ENCODE results near the gene FNDC5. TPM values are rescaled to one million over a fixed set of nuclear protein-coding genes. Genes with fewer than 3 reads are reported as not detected.

FNDC5 gene
- total and polyA plus RNA-seq, 9 of the 15 experiments (the other 6 are each of a cell fraction or from before 2014, with no cell fraction given), result 0.06 to 2.1 (median 0.22) TPM

- no peak for TF ChIP-seq NR0B1 (IDR thresholded peaks at IDR 0.05; ENCODE audit: partially characterized antibody)
- peak; percentile 60; the same call in 1 of the 2 replicates for TF ChIP-seq ZNF449 (CRISPR knock-in tag; IDR thresholded peaks at IDR 0.05)
- peak in 1 of 2 experiments; percentile 98; a peak in 2 of 4 replicates for TF ChIP-seq RCOR1 (IDR thresholded peaks at IDR 0.05; ENCODE audit: borderline replicate concordance in 1 of 2, low read depth in 2 of 2, low read length in 2 of 2)
- 0 out of 2 replicates have a peak, but pooled peaks have one; percentile 61 for TF ChIP-seq ERF (CRISPR knock-in tag; IDR thresholded peaks at IDR 0.05)
- TF ChIP-seq ZFP91 (CRISPR knock-in tag; IDR thresholded peaks at IDR 0.05), result peak; percentile 59
- TF ChIP-seq NEUROD1 (IDR thresholded peaks at IDR 0.05; ENCODE audit: borderline replicate concordance, low read depth, low read length, partially characterized antibody), result peak; percentile 54
- no peak for TF ChIP-seq ZNF318 (IDR thresholded peaks at IDR 0.05; ENCODE audit: borderline replicate concordance in 1 of 2, low read depth in 1 of 2)
- no peak for TF ChIP-seq SMARCC2 (IDR thresholded peaks at IDR 0.05; ENCODE audit: low read depth)
- TF ChIP-seq HDAC3 (IDR thresholded peaks at IDR 0.05; ENCODE audit: borderline replicate concordance, partially characterized antibody), result no peak
- TF ChIP-seq ETV5 (CRISPR knock-in tag; IDR thresholded peaks at IDR 0.05; ENCODE audit: low read depth), result peak; percentile 96
- no peak for TF ChIP-seq NFATC3 (IDR thresholded peaks at IDR 0.05)
- TF ChIP-seq ZNF695 (CRISPR knock-in tag; IDR thresholded peaks at IDR 0.05), result no peak
- no peak for TF ChIP-seq ZNF316 (IDR thresholded peaks at IDR 0.05)
Observed at GRCh38 chr1:32886004-32886827, 15.5 kb upstream of the FNDC5 start, which contains the start of gene HPCA (continued).

Measured in K562 (cell line).